Trophoblast cell (in vitro differentiated cells and primary cell): ENCODE measurements around the gene KCNMB2.

ENCODE experiments used
- DNase-seq, 2 donors: peaks; one replicate each; pipeline ENCODE4 v3.0.0-alpha.2; 2016
- H2AFZ ChIP-seq: 2 replicates; pipeline ENCODE4 v1.6.1; 2013; ENCODE audit warnings: low read length, moderate library complexity, mild to moderate bottlenecking; ENCODE audit not compliant: insufficient read depth, poor library complexity
- H2AK5ac ChIP-seq: 2 replicates; pipeline ENCODE4 v1.6.1; 2013; ENCODE audit warnings: mild to moderate bottlenecking, low read length
- H2BK120ac ChIP-seq: 2 replicates; pipeline ENCODE4 v1.6.1; 2013; ENCODE audit warnings: low read length, mild to moderate bottlenecking, moderate library complexity; ENCODE audit not compliant: insufficient read depth, poor library complexity
- H2BK12ac ChIP-seq: 2 replicates; pipeline ENCODE4 v1.6.1; 2013; ENCODE audit warnings: mild to moderate bottlenecking, low read length, moderate library complexity
- H2BK5ac ChIP-seq: 2 replicates; pipeline ENCODE4 v1.6.1; 2013; ENCODE audit warnings: low read length, low read depth, moderate library complexity, mild to moderate bottlenecking; ENCODE audit not compliant: poor library complexity
- H3K14ac ChIP-seq: 2 replicates; pipeline ENCODE4 v1.6.1; 2013; ENCODE audit warnings: mild to moderate bottlenecking, low read length
- H3K18ac ChIP-seq: 2 replicates; pipeline ENCODE4 v1.6.1; 2013; ENCODE audit warnings: mild to moderate bottlenecking, low read length
- H3K23ac ChIP-seq: 2 replicates; pipeline ENCODE4 v1.6.1; 2013; ENCODE audit warnings: low read length
- H3K27ac ChIP-seq: 2 replicates; pipeline ENCODE4 v1.5.1; 2013; ENCODE audit warnings: low read depth, mild to moderate bottlenecking, inconsistent platforms, low read length, moderate library complexity
- H3K27me3 ChIP-seq: 2 replicates; pipeline ENCODE4 v1.6.1; 2013; ENCODE audit warnings: inconsistent platforms, mild to moderate bottlenecking, low read length, moderate library complexity; ENCODE audit not compliant: insufficient read depth
- H3K36me3 ChIP-seq, 2 experiments: 1 replicate in 1 of 2; 2 replicates in 1 of 2; pipeline ENCODE4 v1.6.1; 2013; ENCODE audit warnings: low read length in 2 of 2, mild to moderate bottlenecking in 2 of 2, moderate library complexity in 1 of 2; ENCODE audit not compliant: insufficient read depth in 2 of 2, control insufficient read depth in 1 of 2
- H3K4ac ChIP-seq: 2 replicates; pipeline ENCODE4 v1.6.1; 2013; ENCODE audit warnings: low read depth, mild to moderate bottlenecking, low read length, moderate library complexity
- H3K4me1 ChIP-seq, 2 experiments: 1 replicate in 1 of 2; 2 replicates in 1 of 2; pipeline ENCODE4 v1.6.1; 2013; ENCODE audit warnings: low read length in 2 of 2, mild to moderate bottlenecking in 2 of 2, moderate library complexity in 1 of 2; ENCODE audit not compliant: insufficient read depth in 2 of 2, control insufficient read depth in 1 of 2
- H3K4me2 ChIP-seq: 2 replicates; pipeline ENCODE4 v1.6.1; 2013; ENCODE audit warnings: inconsistent platforms, mild to moderate bottlenecking, low read length, moderate library complexity
- H3K4me3 ChIP-seq: 2 replicates; pipeline ENCODE4 v1.5.1; 2013; ENCODE audit warnings: mild to moderate bottlenecking, low read depth, low read length, inconsistent platforms
- H3K79me1 ChIP-seq: one replicate; pipeline ENCODE4 v1.6.1; 2013; ENCODE audit warnings: low read length
- H3K79me2 ChIP-seq: 2 replicates; pipeline ENCODE4 v1.6.1; 2013; ENCODE audit warnings: low read length, mild to moderate bottlenecking; ENCODE audit not compliant: control insufficient read depth, insufficient read depth, poor library complexity
- H3K9ac ChIP-seq: 2 replicates; pipeline ENCODE4 v1.6.1; 2013; ENCODE audit warnings: mild to moderate bottlenecking, low read length
- H3K9me3 ChIP-seq: 2 replicates; pipeline ENCODE4 v1.6.1; 2013; ENCODE audit warnings: low read depth, mild to moderate bottlenecking, control low read depth, inconsistent platforms, low read length; ENCODE audit not compliant: insufficient read depth
- H4K12ac ChIP-seq: 2 replicates; pipeline ENCODE4 v1.6.1; 2013; ENCODE audit warnings: low read depth, mild to moderate bottlenecking, low read length, moderate library complexity
- H4K8ac ChIP-seq: 2 replicates; pipeline ENCODE4 v1.6.1; 2013; ENCODE audit warnings: low read depth, mild to moderate bottlenecking, low read length, moderate library complexity
- H4K91ac ChIP-seq: one replicate; pipeline ENCODE4 v1.6.1; 2013; ENCODE audit warnings: low read depth, mild to moderate bottlenecking, low read length, moderate library complexity
- WGBS: extraction: QIAGEN DNeasy Blood & Tissue Kit; methylation state at CpG from one replicate; pipeline ENCODE4 v1.1.7; 2013; ENCODE audit warnings: missing lambda C conversion rate; ENCODE audit not compliant: insufficient read length, insufficient coverage; ENCODE audit errors: extremely low coverage; 5-methylcytosine and 5-hydroxymethylcytosine counted together

KCNMB2 gene

DNA sequence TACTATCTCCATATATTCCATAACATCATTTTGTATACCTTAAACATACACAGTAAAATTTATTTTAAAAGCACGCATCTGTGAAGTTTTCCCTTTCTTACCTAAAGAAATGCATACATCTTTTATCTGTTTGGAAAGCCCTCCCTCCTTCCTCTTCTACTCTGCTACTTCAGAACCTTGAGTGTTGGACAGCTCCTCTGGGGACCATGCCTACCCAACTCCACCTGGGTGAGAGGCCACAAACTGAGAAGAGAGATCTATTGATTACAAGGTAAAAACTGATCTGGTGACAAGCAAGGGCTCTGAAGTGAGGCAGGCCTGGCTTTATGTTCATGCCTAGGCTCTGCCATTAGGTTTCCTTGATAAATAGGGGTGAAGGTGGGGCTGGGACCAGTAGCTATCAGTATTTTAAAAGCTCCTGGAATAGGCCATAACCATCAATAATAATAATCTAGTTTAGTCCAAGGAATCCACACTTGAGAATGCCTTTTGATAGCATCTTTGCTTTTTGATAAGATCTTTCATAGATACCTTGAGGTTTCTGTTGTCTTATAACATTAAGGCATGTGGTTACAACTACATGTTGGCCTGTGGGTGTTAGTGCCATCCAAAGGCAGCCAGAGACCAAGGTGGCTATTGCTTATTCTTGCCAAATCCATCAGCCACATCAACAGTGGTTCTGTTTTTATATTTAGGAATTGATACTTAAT lies 148.8 kb downstream of the KCNMB2 start:
- H4K8ac ChIP-seq: no peak overlapping the region
- H3K27me3 ChIP-seq: no peaks in the 10 kb centered on the region
- H3K4me2 ChIP-seq: no peak overlapping the region
- H3K36me3 ChIP-seq: no peaks in the 10 kb centered on the region
- no peak overlapping the region for H2AK5ac ChIP-seq
- WGBS: no CpG with 5 or more reads among the region's 1 CpG
- no peak overlapping the region for H2BK5ac ChIP-seq
- no peaks in the 10 kb centered on the region for H3K4me1 ChIP-seq
- H2AFZ ChIP-seq: no peak overlapping the region
- no peak overlapping the region for H4K12ac ChIP-seq
- no peak overlapping the region for H4K91ac ChIP-seq
- no peak overlapping the region for H3K4ac ChIP-seq
- H3K18ac ChIP-seq: no peak overlapping the region
- no peaks in the 10 kb centered on the region for H3K79me1 ChIP-seq
- peak in 1 of 2 donors; percentile 29 for DNase-seq
- H3K14ac ChIP-seq: no peak overlapping the region
- no peak overlapping the region for H2BK12ac ChIP-seq
- no peaks in the 10 kb centered on the region for H3K9me3 ChIP-seq
- no peaks in the 10 kb centered on the region for H3K79me2 ChIP-seq
- H3K4me3 ChIP-seq: no peak overlapping the region
- H2BK120ac ChIP-seq: no peak overlapping the region
- H3K27ac ChIP-seq: no peak overlapping the region
- no peak overlapping the region for H3K9ac ChIP-seq
- H3K23ac ChIP-seq: no peak overlapping the region

GRCh38 chr3:178685591-178685906 lies 149.3 kb downstream of the KCNMB2 start:
- Histone ChIP-seq H3K4me1 (no peaks in the 10 kb centered on the region), H4K12ac (no peak overlapping the region), H3K27me3 (no peaks in the 10 kb centered on the region), H3K18ac (no peak overlapping the region), H4K91ac (no peak overlapping the region), H2AFZ (no peak overlapping the region), H3K79me2 (no peaks in the 10 kb centered on the region), H2BK12ac (no peak overlapping the region), H2BK120ac (no peak overlapping the region), H3K9me3 (no peaks in the 10 kb centered on the region), H3K79me1 (no peaks in the 10 kb centered on the region), H3K4me2 (no peak overlapping the region), H3K23ac (no peak overlapping the region), H4K8ac (no peak overlapping the region), H3K36me3 (no peaks in the 10 kb centered on the region), H3K14ac (no peak overlapping the region), H3K4ac (no peak overlapping the region), H3K4me3 (no peak overlapping the region), H3K9ac (no peak overlapping the region), H2BK5ac (no peak overlapping the region), H3K27ac (no peak overlapping the region), H2AK5ac (no peak overlapping the region)
- WGBS: no CpG with 5 or more reads among the region's 3 CpGs
- DNase-seq: no peak

DNA sequence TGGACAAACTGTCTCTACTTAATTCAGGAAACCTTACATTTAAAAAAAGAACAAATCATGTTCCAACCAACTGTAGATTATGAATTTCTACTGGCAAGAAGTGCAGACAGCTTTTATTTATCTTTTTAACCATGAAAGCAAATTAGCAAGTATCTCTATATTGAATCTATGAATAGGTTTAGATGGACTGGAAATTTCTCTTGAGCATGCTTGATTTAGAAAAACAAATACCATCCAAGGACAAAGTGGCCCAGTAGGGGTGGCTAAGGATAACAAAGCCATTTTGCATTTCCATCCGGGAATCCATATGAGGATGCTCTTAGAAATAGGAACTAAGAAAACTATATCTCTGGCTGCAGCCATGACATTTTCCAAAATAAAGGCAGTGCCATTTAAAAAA lies 150.6 kb downstream of the KCNMB2 start:
- Histone ChIP-seq H2BK5ac (no peak overlapping the region), H3K27me3 (no peaks in the 10 kb centered on the region), H3K18ac (no peak overlapping the region), H3K27ac (no peak overlapping the region), H2BK120ac (no peak overlapping the region), H3K79me1 (no peaks in the 10 kb centered on the region), H3K9ac (no peak overlapping the region), H3K36me3 (no peaks in the 10 kb centered on the region), H3K23ac (no peak overlapping the region), H3K4me2 (no peak overlapping the region), H3K4me1 (no peaks in the 10 kb centered on the region), H3K9me3 (no peaks in the 10 kb centered on the region), H3K4me3 (no peak overlapping the region), H3K4ac (no peak overlapping the region), H2AK5ac (no peak overlapping the region), H3K14ac (no peak overlapping the region), H4K91ac (no peak overlapping the region), H2AFZ (no peak overlapping the region), H4K8ac (no peak overlapping the region), H4K12ac (no peak overlapping the region), H3K79me2 (no peaks in the 10 kb centered on the region), H2BK12ac (no peak overlapping the region)
- no CpG with 5 or more reads among the region's 1 CpG for WGBS
- no peak for DNase-seq

- H2AFZ ChIP-seq: no peak overlapping the region
- no CpG with 5 or more reads among the region's 2 CpGs for WGBS
Measured at GRCh38 chr3:178690571-178690970, 154.3 kb downstream of the KCNMB2 start.

More at GRCh38 chr3:178690571-178690970, 154.3 kb downstream of the KCNMB2 start:
- H2AK5ac ChIP-seq: no peak overlapping the region
- H4K8ac ChIP-seq: no peak overlapping the region
- no peak overlapping the region for H2BK120ac ChIP-seq
- H3K36me3 ChIP-seq: no peaks in the 10 kb centered on the region
- H2BK12ac ChIP-seq: no peak overlapping the region
- no peaks in the 10 kb centered on the region for H3K79me1 ChIP-seq
- no peak overlapping the region for H4K12ac ChIP-seq
- H2BK5ac ChIP-seq: no peak overlapping the region
- no peak overlapping the region for H3K4me2 ChIP-seq
- H3K4me1 ChIP-seq: no peaks in the 10 kb centered on the region
- H3K4me3 ChIP-seq: no peak overlapping the region
- no peak overlapping the region for H3K9ac ChIP-seq
- peak in 1 of 2 donors; percentile 5 for DNase-seq
- H3K27me3 ChIP-seq: no peaks in the 10 kb centered on the region
- H3K27ac ChIP-seq: no peak overlapping the region
- H3K18ac ChIP-seq: no peak overlapping the region
- H3K79me2 ChIP-seq: no peaks in the 10 kb centered on the region
- no peak overlapping the region for H4K91ac ChIP-seq
- no peak overlapping the region for H3K4ac ChIP-seq
- H3K23ac ChIP-seq: no peak overlapping the region
- H3K14ac ChIP-seq: no peak overlapping the region
- peaks cover 5% of the 10 kb centered on the region for H3K9me3 ChIP-seq
